GM19023 (cell line): Measurements from ENCODE around the gene MSH2.
"Not testable (repeated sequence)": the region's sequence is repeated elsewhere in the genome, so short reads cannot be mapped to it uniquely, and the experiment has no call there.

Source experiments
- ATAC-seq: cut with Tn5 transposase; IDR thresholded peaks from one replicate; pipeline ENCODE4 v1.9.1; 2021; ENCODE audit warnings: mild to moderate bottlenecking, moderate library complexity; ENCODE audit not compliant: unreplicated experiment

Gene MSH2

DNA sequence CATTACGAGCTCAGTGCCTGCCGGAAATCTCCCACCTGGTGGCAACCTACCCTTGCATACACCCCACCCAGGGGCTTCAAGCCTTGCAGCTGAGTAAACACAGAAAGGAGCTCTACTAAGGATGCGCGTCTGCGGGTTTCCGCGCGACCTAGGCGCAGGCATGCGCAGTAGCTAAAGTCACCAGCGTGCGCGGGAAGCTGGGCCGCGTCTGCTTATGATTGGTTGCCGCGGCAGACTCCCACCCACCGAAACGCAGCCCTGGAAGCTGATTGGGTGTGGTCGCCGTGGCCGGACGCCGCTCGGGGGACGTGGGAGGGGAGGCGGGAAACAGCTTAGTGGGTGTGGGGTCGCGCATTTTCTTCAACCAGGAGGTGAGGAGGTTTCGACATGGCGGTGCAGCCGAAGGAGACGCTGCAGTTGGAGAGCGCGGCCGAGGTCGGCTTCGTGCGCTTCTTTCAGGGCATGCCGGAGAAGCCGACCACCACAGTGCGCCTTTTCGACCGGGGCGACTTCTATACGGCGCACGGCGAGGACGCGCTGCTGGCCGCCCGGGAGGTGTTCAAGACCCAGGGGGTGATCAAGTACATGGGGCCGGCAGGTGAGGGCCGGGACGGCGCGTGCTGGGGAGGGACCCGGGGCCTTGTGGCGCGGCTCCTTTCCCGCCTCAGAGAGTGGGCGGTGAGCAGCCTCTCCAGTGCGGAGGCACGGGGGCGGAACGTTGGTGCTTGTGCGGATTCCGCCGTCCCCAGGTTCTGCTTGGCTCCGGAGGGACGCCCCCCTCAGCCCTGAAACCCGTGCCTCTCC lies at the start of gene MSH2:
MSH2 (plus strand) TSS at position 352 of the 804 bp plus-strand sequence; CDS start at position 388, 36 bp downstream.
- ATAC-seq = peak; percentile 96

DNA sequence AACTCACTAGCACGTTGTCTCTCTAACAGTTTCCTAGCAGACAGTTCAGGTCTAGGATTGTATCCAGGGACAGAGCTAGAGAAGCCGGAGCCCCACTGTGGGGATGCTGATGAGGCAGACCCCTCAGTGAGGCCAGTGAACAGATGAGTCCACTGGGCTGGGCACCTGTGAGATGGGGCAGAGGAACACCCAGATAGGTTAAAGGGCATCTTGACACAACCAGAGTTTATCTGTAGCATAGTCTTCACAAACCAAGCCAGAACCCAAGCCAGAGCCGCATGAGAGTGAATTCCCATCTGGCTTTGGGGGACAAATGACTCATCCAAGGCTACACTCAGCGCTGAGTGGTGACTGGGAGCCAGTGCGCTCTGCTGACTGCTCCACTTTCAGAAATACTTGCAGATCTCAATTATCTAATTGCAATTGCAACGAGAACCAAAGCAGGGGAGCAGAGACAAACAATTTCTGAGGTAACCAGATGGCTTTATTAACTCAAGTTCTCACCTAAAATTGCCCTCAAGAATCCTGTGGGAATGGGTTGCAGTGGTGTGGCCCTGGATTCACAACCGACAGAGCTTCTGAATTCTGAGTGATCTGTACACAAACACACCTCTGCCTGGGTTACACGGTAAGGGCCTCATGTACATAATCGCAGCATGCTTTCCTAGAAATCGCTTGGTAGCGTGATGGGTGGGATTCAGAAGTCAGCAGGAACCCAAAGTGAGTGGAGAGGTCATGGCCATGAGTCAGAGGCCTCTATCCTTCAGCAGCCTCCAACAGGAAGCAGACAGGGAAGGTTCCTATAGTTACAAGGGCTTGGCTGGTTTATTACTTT lies 48.7 kb upstream of the MSH2 start:
- no peak for ATAC-seq

DNA sequence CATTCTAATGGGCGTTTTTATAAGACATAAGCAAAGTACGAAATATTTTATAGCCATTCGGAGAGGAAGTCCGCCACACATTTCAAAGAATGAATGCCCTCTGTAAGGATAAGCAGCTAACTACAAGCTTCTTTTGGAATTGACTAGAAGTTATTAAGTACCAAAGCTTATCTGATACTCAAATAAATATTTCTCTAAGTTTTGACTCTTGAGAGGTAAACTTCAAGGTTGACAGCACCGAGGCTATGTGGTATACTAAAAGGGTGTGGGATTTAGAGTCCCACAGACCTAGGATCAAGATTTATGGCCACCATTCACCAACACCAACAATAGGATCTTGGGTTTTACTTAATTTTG lies 48.1 kb upstream of the MSH2 start:
- no peak for ATAC-seq

DNA sequence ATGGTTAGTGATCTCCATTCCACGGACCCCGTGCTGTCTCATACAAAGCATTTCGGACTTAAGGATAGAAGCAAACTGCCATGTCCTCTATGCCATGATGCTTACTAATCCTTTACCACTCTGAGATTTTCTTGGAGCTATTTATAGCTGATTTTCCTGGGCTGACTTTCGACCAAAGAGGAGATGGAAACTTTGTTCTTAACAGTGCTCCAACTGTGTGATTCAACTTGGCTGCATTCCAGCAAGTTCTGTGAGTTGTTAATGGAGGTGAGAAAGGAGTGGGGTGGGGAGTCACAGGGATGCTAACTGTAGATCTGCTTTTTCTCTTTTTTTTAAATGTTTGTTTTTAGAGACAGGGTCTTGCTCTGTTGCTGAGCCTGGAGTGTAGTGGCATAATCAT lies 45.5 kb upstream of the MSH2 start:
- no peak for ATAC-seq

DNA sequence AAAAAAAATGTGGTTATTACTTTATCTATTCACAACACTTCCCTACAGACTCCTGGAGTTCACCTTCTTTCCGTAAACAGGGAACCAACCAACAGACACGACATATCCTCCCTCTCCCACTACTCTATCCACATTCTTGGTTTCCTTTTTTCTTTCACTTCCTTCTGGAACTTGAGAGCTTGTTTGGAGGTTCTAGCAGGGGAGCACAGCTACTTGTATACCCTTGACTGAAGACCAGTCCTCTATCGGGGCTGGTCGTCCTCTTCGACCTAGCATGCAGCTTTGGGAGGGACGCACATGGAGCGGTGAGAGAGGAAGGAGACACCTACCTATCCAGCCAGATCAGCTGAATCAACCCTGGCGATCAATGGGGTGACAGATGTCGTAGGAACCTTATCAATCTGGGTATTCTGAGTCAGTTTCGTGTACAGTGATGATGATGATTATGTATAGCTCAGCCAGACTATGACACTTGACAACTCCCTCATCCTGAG lies 43.5 kb upstream of the MSH2 start:
- no peak for ATAC-seq

DNA sequence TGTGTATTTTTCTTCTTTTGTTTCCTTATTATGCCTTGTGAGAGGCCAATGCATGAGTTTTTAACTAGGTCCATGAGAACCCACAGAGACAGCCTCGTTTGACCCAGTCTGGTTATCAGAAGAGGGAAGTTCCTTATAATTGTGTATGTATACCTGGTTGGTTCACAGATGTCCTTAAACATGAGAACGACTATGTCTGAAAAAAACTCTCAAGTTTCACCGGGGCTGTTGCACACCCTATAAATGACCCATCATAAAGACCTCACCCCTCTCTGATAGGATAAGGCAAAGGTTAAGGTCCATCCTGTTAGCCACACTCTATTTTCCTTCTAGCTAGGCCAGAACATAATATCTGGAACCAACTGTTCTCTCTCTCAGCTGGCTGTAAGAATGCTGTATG lies 42.7 kb upstream of the MSH2 start:
- no peak for ATAC-seq

DNA sequence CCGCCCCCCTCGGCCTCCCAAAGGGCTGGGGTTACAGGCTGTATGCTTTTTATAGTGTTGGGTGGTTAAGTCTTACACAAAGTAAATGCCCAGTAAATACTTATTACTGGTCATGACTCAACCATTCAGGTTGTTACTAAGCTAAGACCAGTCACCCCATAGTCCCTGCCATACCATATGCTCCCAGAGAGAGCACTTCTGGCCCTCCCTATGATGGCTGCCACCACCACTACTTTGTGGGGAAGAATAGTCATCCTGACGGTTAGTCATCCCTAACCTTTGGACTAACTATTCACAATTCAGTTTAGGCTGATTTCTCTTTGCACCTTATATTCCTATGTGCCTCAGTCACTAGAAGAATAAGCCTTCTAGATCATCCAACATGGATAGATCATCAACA lies 42.0 kb upstream of the MSH2 start:
- no peak for ATAC-seq

DNA sequence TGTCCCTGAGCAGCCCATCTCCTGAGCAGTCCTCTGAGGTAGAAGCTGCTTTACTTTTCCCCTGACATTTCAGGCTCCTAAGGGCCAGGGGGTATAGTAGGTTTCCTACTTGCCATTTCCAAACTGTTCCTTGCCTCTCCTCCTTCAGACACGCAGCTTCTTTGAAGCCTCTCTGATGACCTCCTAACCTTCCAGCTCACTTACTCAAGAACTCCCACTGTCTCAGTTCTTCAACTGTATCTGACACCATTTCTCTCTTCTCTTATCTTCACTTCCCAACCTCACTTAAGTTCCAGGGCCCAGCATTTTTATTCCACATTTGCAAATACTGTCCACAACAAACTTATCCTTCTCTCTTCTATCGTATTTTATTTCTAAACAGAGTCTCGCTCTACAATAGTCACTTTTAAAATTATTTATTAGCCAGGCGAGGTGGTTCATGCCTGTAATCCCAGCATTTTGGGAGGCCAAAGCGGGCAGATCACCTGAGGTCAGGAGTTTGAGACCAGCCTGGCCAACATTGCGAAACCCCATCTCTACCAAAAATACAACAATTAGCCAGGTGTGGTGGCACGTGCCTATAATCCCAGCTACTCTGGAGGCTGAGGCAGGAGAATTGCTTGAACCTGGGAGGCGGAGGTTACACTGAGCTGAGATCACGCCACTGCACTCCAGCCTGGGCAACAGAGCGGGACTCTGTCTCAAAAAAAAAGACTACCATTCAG lies 41.3 kb upstream of the MSH2 start:
- ATAC-seq = not testable (repeated sequence)

DNA sequence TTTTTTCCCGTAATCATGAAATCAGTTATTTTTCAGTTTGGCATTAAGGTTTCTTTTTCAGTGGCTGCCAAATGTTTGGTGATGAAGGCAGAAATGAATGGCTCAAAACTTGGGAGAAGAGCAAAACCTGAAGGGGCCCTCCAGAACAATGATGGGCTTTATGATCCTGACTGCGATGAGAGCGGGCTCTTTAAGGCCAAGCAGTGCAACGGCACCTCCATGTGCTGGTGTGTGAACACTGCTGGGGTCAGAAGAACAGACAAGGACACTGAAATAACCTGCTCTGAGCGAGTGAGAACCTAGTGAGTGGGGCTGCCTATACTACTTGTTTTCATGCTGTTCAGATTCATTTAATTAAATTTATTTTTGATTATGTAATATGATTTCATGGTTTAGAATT lies 29.2 kb upstream of the MSH2 start:
- no peak for ATAC-seq

DNA sequence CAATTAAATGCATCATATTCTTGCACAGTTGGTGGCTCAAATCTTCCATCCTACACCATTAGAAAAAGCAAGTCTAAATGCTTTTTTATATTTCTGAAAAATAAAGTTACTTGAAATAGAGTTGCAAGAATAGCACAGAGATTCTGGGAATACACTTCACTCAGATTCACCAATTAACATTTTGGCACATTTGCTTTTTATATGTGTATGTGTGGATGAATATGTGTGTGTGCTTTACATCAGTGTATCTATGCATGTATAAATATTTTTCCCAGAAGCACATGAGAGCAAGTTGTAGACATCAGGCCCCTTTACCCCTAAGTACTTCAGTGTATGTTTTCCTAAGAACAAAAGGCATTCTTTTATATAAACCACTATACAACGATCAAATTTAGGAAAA lies 27.6 kb upstream of the MSH2 start:
- no peak for ATAC-seq

DNA sequence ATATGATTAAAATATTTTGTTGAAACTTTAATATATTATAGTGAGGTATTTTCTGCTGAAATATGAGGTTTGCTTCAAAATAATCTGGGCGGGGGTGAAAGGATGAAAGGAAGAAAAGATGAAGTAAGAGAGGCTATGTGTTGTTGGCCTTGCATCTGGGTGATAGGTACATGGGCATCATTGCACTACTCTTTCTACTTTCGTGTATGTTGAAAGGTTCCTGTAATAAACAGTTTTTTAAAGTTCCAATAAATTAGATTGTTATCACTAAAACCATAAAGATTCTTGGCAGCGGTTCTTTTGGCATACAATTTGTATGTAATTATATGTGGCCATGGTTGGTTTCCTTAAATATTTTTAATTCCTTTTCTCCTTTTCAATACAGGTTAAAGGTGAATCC lies 23.6 kb upstream of the MSH2 start:
- no peak for ATAC-seq

DNA sequence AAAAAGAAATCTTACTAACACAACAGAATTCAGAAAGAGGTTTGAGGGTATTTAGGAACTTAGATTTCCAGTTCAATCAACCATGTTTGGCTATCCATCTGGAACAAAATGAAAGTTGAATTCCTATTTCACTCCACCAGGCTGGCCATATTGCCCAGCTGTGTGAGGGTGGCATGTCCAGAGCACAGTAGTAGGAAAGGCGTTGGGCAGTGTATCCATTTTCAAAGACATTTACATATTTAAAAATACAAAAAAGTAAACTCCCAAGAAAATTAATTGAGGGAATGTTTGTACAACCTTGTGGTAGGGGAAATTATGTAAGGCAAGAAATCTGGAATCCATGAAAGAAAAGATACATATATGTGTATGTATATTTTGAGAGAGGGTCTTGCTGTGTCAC lies 21.5 kb upstream of the MSH2 start:
- ATAC-seq = no peak

DNA sequence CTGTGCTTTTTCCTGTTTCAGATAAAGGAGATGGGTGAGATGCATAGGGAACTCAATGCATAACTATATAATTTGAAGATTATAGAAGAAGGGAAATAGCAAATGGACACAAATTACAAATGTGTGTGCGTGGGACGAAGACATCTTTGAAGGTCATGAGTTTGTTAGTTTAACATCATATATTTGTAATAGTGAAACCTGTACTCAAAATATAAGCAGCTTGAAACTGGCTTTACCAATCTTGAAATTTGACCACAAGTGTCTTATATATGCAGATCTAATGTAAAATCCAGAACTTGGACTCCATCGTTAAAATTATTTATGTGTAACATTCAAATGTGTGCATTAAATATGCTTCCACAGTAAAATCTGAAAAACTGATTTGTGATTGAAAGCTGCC lies 16.4 kb upstream of the MSH2 start:
- ATAC-seq = no peak

DNA sequence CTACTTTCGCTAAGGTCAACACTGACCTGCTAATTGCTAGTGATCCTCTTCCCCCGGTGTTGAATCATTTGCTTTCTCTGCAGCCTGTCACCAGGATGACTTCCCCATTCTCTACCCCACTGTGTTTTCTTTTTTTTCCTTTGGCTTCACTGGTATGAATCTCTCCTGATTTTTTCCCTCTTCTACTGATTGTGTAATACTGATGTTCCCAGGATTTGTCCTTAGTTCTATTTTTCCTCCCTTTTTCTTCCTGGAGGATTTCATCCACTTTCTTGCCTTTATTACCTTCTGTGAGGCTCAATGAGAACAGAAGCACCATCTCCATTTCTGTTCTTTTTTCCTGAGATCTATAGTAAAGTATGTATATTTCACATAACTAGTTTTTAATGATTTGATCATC lies 14.1 kb upstream of the MSH2 start:
- no peak for ATAC-seq

DNA sequence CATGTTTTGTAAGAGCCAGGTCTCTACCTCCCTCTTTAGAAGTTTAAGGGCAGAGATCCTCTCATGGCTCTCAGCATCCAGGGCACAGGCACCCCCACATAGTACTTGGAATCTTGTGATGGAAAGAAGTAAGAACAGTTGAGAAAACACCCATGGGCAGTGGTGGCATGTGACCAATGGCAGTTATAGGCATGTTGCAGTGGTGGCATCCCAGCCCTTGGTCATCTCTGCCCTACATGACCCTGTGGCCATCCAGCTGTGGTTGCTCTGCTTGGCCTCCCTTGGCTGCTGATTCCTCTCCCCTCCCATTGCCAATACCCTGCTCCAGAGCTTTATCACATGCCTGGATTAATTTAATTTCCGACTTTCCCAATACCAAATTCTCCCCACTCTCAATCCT lies 13.3 kb upstream of the MSH2 start:
- ATAC-seq = no peak

DNA sequence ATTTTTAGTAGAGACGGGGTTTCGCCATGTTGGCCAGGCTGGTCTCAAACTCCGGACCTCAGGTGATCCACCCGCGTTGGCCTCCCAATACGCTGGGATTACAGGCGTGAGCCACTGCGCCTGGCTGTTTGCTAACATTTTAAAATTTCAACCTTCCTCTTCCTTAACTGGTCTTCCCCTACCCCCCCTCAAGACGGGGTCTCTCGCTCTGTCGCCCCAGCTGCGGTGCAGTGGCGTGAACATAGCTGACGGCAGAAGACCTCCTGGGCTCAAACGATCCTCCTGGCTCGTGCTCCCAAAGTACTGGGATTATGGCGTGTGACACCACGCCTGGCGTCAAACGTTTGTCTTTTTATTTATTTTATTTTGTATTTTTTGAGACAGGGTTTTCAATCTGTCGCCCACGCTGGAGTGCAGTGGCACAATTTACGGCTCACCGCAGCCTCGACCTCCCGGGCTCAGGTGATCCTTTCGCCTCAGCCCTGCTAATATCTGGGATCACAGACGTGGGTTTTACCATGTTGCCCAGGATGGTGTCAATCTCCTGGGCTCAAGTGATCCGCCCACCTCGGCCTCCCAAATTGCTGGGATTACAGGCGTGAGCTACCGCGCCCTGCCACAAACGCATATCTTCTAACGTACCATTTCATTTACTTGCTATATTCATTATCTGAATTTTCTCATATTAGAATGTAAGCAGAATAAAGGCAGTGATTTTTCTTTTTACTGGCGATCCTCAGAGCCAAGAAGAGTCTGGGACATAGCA lies 984 bp upstream of the MSH2 start:
- no peak for ATAC-seq

DNA sequence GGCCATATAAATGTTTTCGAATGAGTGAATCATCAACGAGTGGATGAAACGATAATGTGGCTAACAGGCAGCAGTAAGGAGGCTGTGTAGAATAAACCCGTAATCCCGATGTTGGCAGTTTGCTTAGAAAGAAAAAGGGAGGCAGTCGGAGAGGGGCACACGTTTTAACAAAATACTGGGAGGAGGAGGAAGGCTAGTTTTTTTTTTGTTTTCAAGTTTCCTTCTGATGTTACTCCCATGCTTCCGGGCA lies 476 bp upstream of the MSH2 start:
- ATAC-seq = no peak

DNA sequence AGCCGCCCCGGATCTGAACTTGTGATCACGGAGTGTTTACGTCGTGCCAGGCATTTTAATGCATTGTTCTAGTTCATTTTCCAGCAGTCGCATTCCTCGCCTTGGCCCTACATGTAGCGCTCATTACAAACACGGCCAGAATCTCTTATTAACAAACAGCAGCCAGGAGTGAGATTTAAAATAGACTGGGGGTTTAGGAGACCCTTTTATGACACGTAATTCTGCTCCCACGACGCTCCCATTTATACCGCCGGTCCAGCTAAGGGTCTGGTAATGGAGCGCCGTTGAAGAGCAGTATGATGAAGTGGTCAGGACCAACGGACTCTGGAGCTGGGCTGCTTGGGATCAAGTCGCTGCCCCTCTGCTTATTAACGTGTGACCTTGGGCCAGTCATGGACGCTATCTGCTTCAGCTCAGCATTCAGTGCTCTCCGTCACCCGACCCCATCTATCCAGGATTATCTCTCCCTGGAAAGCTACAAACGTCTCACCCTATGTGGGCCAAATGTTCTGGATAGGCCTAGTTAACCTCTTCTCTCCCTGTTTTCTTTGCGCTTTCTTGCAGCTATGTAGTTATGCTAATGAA lies 745 bp downstream of the MSH2 start:
- no peak for ATAC-seq

DNA sequence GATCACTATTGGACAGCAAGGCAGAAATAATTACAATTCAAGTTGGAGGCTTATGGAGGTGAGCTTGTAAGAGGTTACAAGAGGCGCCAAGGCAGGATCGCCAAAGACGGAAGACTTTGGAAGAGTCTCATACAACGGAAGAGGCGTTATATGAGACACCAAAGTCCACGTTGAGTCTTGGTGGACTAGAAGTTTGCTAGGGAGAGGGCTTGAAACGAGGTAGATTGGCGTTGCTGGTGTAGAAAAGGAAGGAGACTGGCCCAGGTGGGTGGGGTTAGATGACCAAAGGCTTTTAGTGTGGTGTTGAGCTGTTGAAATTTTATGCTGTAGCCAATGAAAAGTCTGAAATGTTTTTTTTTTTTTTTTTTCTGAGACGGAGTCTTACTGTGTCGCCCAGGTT lies 1.4 kb downstream of the MSH2 start:
- ATAC-seq = no peak

DNA sequence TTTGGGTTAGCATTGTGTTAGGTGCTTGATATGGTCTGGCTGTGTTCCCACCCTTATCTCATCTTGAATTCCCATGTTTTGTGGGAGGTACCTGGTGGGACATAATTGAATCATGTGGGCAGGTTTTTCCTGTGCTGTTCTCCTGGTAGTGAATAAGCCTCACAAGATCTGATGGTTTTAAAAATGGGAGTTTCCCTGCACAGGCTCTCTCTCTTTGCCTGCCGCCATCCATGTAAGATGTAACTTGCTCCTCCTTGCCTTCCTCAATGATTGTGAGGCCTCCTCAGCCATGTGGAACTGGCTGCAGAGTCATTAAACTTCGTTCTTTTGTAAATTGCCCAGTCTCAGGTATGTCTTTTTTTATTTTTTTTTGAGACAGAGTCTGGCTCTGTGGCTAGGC lies 2.8 kb downstream of the MSH2 start:
- no peak for ATAC-seq
